Glomerular endothelial cell (primary cell): ENCODE data around the gene ABCD3. TPM values are rescaled to one million over a fixed set of nuclear protein-coding genes. Genes with fewer than 3 reads are reported as not detected.
"Not testable (repeated sequence)": the region's sequence is repeated elsewhere in the genome, so short reads cannot be mapped to it uniquely, and the experiment has no call there.

Source experiments
- DNase-seq: peaks from one replicate; pipeline ENCODE4 v3.0.0-alpha.2; 2011; ENCODE audit warnings: low read depth, low spot score; ENCODE audit errors: extremely low read depth
- total RNA-seq: library from RNA; depleted of rRNA; stranded (reverse); fragments of >200 nt; gene quantifications from 2 replicates; pipeline ENCODE4 v1.2.3, GENCODE V29; 2015

The ABCD3 gene
- total RNA-seq, 1 donor from 2014 or later: 18.7 TPM

DNA sequence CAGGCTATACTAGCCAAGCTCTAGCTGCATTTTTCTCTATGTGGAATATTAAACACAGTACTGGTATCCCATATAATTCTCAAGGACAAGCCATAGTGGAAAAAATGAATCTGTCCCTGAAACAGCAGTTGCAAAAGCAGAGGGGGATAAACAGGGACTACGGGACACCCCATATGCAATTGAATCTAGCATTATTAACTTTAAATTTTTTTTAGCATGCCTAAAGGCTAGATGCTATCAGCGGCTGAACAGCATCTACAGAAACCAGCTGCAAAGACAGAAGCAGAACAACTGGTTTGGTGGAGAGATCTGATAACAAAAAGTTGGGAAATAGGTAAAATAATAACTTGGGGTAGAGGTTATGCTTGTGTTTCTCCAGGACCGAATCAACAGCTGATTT is 30.6 kb downstream of the ABCD3 start:
- DNase-seq: not testable (repeated sequence)

DNA sequence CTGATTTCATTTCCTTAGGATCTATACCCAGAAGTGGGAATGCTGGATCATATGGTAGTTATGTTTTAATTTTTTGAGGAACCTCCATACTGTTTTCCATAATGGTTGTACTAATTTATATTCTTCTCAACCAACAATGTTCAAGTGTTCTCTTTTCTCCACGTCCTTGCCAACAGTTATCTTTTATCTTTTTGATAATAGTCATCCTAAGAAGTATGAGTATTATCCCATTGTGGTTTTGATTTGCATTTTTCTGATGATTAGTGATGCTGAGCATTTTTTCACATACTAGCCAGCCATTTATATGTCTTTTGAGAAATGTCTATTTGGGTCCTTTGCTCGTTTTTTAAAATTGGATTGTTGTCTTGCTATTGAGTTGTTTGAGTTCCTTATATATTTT is 38.5 kb downstream of the ABCD3 start:
- DNase-seq: no peak

DNA sequence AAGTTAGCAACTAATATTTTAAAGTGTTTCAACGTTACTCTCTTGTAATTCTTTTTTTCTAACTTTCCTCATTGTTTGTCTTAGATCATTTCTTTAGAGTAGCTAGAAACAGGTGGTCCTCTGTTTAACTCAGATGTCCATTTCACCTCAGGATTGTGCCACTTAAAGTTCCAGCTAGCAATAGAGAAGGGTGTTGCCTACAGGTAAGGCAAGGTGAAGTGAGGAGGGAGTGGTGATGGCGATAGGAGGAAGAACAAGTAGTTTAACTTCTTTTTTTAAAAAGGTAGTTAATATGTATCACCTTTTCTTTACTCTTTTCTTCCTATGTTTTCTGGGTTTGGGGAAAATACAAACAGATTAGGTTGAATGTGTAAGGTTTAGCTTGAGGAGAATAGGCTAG is 44.4 kb downstream of the ABCD3 start:
- no peak for DNase-seq

DNA sequence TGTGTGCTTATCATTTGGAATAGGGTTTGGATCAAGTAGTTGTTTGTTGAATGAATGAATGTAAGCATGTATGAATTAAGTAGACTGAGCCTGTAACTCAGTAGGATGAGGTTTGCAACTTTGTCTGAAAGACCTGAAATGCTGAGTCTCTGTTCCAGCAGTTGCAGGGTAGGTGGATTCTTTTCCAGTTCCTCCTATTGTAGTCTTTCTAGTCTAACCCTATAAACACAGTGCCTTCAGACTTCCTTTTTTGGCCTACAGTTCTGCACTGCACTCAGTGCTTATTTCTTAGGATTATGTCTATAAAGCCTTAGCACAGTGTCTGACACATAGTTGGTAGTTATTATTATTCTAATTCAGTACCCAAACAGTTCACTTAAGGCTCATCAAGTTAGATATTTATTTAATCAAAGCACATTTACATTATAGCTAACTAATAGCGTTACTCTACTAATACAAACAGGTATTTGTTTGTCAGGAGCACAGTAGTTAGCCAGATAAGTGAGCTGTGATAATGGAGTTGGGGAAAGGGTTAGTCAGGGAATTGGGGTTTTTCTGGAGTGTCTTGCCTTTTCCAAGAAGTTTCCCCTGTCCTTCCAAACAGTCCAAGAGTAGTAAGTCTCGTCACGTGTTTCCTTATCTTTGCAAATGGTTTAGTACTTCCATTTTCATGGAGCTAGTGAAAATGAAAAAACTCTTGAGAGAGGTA is 45.0 kb downstream of the ABCD3 start:
- DNase-seq: no peak

DNA sequence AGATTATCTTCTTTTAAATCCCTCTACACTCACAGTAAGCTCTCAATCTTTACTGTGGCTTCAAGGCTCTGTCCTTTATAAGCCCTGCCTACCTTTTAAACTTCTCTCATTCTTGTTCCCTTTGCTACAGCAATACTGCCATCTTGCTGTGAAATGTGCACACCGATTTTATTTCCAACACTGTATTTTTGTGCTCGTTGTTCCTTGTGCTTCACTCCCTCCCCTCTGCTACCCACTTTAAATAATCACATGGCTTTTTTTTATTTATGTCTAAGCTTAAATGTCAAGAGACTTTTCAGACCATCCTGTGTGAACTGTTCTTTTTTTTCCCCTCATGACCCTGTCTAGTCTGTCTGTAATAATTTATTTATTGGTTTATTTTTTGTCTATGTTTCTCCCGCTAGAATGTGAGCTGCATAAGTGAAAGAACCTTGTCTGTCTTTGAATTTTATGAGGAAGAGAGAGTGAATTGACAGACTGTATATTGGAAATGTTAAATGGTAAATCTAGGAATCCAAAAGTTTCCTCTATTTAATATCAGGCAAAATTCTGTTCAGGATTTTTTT is 45.7 kb downstream of the ABCD3 start:
- DNase-seq: peak; percentile 7

DNA sequence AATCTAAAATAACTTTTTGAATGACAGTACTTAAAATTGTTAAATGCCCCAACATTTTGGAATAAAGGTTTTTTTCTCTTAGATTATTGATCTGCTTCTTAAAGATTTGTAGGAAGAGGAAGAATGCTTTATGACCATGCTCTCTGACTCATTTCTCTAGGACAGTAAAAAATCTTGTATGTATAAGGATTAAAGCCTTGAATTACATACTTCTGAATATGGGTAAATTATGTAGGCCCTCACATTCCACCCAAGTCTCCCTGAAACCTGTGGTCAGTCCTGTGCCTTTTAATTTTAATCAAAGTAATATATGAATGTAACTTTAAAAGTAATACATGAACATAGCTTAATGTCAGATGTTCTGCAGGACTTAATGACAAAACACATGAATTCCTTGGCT is 50.5 kb downstream of the ABCD3 start:
- DNase-seq: no peak

DNA sequence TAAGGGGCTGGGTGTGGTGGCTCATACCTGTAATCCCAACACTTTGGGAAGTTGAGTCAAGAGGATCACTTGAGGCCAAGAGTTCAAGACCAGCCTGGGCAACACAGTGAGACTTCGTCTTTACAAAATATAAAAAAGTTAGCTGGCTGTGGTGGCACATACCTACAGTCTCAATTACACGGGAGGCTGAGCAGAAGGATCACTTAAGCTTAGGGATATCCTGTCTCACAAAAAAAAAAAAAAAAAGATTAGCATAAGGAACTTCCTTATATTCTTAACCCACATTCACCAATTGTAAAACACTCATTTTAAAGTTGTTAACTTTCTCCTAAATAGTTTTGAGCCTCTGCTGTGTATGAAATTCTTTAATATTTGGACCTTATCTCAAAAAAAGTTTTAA is 53.1 kb downstream of the ABCD3 start:
- no peak for DNase-seq

DNA sequence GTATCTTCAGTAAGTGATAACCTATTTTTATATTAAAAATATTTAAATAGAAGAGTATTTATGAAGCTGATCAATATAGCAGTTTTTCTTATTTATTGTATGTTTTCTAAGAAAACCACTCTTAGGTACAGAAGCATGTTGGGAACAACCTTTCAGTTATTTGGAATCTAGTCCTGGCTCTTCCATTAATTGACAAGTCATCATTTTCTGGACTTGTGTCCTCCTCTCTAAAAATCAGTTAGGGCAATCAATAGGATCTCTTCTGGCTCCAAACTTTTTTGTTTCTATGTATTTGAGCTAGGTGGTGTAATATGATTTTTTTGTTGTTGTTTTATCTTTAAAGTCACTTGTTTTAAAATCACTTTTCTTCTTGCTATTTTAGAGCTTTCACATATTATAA is 57.0 kb downstream of the ABCD3 start:
- DNase-seq: no peak

DNA sequence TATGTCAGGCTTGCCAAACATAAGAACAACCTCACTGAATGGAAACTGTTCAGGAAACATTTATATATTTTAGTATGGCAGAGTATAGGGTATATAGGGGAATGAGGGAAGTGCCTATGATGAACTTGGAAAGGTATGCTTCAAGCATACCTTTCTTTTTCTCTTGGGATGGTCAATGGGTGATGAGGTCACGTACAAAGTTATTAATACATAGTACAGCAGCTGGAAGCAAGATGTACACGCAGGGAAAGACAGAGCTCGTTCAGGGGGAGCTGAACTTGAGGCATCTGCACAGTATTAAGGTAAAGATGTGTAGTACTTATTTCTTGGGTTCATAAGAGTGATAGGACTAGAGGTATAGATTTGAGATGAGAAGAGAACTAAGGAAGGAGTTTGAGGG is 61.5 kb downstream of the ABCD3 start:
- DNase-seq: no peak

DNA sequence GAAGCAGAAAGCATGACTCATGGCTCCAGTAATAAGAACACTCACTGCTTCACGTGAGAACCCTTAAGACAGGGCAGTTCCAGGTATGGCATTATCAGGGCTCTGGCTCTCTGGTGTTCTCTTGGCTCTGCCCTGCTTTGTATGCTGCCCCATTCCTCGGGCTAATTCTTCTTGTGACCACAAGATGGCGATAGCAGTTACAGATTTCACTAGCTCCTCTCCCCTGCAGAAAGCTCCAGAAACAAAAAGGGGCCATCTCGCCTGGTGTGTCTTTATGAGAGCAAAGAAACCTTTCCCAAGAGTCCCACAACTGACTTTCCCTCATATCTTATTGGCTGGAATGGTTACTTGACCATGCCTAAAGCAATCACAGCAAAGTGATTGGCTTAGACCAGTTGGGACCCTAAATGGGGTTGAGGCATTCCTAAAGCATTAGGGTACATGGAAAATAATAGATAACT is 63.3 kb downstream of the ABCD3 start:
- DNase-seq: peak; percentile 55

DNA sequence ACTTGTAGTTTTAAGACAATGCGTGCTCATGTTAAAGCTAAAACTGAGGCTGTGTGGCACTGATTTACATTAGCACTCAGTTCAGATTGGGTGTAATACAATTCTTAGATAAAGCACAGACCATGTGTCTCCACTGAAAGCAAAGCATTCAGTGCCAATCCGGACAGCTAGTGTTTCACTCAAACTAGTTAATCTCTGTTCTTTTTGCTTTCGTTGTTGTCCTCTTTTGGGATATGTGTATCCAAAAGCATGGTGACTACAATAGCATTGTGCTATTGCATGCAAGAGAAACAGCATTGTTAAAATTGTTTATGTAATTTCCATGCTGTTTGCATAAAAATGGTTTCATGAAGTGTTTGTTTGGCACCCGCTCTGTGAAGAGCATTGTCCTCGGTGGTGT is 68.8 kb downstream of the ABCD3 start:
- no peak for DNase-seq

DNA sequence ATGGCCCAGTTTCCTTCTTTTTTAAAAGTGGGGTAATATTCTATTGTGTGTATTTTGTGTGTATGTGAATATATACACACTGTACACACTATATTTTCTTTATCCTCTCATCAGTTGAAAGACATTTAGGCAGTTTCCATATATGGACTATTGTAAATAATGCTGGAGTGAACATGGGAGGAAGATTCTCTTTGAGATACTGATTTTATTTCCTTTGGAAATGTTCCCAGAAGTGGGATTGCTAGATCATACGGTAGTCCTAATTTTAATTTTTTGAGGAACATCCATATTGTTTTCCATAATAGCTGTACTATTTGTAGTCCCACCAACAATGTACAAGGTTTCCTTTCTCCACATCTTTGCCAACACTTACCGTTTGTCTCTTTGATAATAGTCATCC is 72.4 kb downstream of the ABCD3 start:
- DNase-seq: no peak

DNA sequence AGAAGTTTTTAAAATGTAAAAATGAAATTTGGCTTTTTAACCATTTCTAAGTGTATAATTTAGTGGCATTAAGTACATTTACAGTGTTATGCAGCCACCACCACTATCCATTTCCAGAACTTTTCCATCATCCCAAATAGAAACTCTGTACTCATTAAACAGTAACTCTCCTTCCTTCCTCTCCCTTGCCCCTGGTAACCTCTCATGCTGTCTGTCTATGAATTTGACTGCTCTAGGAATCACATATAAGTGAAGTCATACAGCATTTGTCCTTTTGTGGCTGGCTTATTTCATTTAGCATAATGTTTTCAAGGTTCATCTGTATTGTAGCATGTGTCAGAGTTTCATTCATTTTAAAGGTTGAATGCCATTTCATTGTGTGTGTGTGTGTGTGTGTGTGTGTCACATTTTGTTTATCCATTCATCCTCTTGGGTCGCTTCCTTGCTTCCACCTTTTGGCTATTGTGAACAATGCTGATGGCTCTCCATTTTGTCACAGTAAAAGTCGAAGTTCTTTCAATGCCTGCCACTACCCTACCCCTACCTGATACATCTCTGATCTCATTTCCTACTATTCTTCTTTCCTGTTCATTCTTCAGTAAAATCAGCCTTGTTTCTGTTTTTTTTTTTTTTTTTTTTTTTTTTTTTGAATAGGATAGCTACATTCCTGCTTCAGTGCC is 78.0 kb downstream of the ABCD3 start:
- no peak for DNase-seq

DNA sequence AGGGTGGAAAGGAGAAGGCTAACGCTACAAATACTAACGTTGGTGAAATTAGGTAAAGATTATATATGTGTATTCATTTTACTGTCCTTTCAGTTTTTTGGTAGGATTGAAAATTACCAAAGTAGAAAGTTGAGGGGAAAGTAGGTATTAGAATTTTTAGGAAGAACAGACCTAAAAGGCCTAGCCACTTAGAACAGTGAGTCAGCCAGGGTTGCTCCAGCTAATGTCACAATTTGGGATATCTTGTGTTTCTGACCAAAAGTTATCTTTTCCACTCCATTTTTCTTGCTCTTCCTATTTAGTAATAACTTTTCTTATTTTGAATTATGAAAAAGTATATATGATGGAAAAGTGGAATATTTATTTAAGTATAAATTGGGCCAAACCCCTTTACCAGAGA is 83.2 kb downstream of the ABCD3 start:
- no peak for DNase-seq

DNA sequence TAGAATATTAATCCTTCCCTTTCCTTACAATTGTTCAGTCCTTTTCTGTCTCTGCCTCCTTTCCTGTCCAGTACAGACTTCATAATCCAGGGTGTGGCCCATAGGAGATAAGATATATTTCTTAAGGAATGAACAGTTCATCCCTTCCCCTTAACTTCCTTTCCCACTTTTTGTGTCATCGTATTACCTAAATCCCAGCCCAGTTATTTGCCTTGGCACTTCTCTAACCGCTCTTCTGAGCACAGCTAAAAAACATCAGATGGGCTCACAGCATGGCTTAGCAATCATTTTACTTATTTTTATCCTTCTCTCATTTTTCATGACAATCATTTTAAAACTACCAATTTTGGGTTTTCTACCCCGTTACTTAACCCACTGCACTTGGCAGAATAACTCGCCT is 83.7 kb downstream of the ABCD3 start:
- no peak for DNase-seq

DNA sequence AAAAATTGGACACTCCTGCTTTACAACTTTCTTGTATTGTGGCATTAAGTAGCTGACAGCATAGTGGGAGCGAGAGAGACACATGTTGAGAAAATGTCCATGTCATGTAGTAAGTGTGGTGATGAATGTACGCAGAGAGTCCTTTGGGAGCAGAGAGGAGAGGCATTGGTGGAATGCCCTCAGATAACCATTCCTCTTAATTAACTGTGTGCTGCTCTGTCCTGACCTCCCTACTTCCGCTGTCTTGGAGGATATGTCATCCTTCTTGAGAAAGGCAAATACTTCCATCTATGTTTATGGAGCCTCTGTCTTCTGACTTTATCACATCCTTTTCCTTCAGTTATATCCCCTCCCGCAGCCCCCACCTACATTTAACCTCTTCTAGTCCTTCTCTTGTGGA is 85.0 kb downstream of the ABCD3 start:
- no peak for DNase-seq

DNA sequence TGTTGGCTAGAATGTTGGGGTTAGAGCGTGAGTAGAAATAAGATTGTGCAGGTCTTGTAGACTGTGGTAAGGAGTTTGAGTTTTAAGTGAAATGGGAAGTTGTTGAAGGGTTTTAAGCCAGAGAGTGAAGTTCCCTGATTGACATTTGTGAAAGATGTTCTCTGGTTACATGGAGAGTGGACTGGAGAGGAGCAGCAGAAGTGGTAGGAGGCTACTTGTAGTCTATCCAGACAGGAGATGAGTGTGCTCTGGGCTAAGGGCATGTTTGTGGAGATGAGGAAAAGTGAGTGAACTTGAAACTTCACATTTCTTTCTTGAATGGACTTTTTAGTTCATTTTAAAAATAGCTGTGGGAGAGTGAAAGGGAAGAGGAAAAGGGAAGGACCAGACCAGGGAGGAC is 86.4 kb downstream of the ABCD3 start:
- DNase-seq: no peak

DNA sequence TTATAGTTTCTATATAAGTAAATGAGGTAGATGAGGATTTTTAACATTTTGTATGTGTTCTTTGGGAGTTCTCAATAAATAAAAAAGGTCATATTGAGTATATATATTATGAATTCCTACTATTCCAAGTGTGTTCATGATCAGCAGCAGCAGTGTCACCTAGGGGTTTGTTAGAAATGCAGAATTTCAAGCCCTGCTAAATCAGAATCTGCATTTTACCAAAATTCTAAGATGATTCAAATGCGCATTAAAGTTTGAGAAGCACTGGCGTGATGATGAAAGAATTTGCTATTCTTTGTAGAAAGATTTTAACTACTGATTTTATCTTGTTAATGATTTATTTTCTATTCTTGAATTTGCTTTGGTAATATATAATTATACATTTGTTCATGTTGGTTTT is 94.6 kb downstream of the ABCD3 start:
- no peak for DNase-seq

DNA sequence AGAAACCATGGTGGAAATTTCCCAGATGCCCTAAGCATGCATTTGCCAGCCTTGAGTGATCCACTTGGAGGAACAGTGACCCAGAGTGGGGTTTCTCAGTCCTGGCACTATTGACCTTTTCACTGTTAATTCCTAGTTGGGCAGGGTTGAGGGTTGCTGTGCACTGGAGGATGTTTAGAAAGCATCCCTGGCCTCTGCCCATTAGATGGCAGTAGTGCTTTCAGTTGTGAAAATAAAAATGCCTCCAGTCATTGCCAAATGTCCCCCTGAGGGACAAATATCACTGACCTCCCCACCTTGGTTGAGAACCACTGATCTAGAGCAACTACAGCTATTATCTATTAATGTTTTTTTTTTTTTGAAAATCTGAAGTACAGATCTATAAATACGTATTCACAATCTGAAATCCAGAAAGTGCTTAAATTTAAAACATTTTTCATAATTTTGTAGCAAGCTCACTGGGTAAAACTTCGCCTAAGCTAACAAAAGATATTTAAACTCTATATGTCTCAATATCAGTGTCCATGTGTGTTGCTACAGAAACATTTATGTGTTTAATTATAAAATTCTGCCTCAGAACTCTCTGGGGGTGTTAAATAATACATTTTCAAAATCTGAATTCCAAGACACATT is 96.0 kb downstream of the ABCD3 start:
- DNase-seq: no peak

DNA sequence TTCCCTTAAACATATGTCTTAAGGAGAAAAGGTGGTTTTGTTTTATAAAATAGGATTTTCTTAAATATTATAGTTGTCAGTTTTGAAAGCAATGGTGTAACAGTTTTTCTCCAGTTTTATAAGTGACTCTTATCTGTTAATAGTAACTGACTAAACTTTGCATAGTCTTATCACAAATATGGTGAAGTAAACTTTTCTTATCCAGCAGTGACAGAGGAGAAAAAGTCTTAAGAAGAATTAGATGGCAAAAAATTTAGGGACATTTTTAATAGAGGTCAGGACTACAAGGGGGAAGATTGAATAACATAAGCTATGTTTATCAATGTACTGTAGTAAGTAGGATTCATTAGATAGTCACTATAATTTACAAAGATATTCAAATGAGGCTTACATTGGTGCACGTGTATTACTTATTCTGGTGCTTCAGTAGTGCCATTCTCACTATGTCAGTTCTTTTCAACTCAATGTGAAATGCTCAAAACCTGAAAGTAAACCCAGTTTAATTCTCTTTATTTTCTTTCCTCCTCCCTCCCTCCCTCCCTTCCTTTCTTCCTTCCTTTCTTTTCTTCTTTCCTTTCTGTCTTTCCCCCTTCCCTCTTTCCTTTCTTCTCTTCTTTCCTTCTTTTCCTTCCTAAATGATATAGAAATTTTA is 97.2 kb downstream of the ABCD3 start:
- no peak for DNase-seq

DNA sequence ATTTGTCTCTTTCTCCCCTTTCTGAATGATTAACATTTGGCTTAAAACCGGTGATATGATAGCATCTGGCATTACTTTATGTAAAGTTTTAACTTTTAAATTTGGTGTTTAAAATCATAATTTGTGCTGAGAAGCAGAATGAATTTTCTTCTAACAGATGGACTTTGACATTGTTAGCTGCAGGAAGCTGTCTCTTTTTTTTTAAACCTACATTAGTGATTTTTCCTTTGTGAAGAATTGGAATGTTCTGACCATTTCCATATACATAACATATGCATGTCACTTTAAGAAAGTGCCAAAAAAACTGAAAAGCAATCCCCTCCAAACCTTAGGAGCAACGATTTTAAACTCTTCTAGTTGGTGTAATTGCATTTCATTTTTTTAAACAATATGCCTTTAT is 101.2 kb downstream of the ABCD3 start:
- no peak for DNase-seq
